Suprapubic skin (tissue), 3 donors: Measurements from ENCODE around the gene EPS15.

ENCODE experiments used
- CTCF ChIP-seq, 2 donors: fragments of 200-600 bp in 1 of 2; fragments of 450-650 bp in 1 of 2; sonication (generic) in 1 of 2; IDR thresholded peaks; one replicate each; pipeline ENCODE4 v1.5.1; 2016 to 2019; ENCODE audit warnings: antibody characterized with exemption in 2 of 2, mild to moderate bottlenecking in 1 of 2, moderate library complexity in 1 of 2
- POLR2A ChIP-seq, 2 donors: fragments of 450-650 bp; IDR thresholded peaks; one replicate each; pipeline ENCODE4 v1.6.1; 2017; ENCODE audit warnings: antibody characterized with exemption in 2 of 2, mild to moderate bottlenecking in 2 of 2, moderate library complexity in 2 of 2

DNA sequence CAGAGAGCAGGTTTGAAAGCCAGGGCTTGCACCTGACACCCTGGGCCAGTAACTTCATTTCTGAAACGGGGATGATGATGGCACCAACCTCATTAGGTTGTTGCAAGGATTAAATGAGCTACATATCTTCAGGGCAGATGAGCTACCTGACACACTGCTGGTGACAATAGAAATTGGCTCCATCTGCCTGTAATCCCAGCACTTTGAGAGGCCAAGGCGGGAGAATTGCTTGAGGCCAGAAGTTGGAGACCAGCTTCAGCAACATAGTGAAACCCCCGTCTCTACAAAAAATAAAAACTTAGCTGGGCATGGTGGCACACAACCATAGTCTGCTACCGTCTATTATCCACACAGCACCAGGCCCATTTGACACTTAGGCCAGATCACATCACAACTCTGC is 182.4 kb downstream of the EPS15 start:
- TF ChIP-seq POLR2A (IDR thresholded peaks at IDR 0.05) (no peak), CTCF (IDR thresholded peaks at IDR 0.05) (no peak)
